HepG2 (cell line): ENCODE results near the gene TMEM38A. TPM values are rescaled to one million over a fixed set of nuclear protein-coding genes. Genes with fewer than 3 reads are reported as not detected.

ENCODE experiments used
- DR1 ChIP-seq: sonication (generic); formaldehyde crosslinking; IDR thresholded peaks from 2 replicates; pipeline ENCODE4 v1.8.0; 2021; ENCODE audit warnings: mild to moderate bottlenecking, missing genetic modification reagents, inconsistent platforms
- GLI4 ChIP-seq: sonication (generic); formaldehyde crosslinking; IDR thresholded peaks from 2 replicates; pipeline ENCODE4 v1.5.1; 2020; ENCODE audit warnings: missing genetic modification reagents, mild to moderate bottlenecking, moderate library complexity, borderline replicate concordance
- MEF2D ChIP-seq: sonication (generic); formaldehyde crosslinking; IDR thresholded peaks from 2 replicates; pipeline ENCODE4 v1.5.1; 2020; ENCODE audit warnings: mild to moderate bottlenecking, missing genetic modification reagents
- MXD3 ChIP-seq: IDR thresholded peaks from 2 replicates; pipeline ENCODE4 v1.6.1; 2016; ENCODE audit warnings: mild to moderate bottlenecking, missing biosample characterization, missing genetic modification reagents
- MXI1 ChIP-seq: IDR thresholded peaks from 3 replicates; pipeline ENCODE4 v1.6.1; 2012; ENCODE audit warnings: low read depth, low read length, inconsistent platforms, borderline replicate concordance
- PCBP1 ChIP-seq: fragments of 200-400 bp; formaldehyde crosslinking; IDR thresholded peaks from 2 replicates; pipeline ENCODE4 v1.6.1; 2017; ENCODE audit warnings: mild to moderate bottlenecking, low read depth, low read length, borderline replicate concordance
- PHB2 ChIP-seq: fragments of 450-650 bp; IDR thresholded peaks from 2 replicates; pipeline ENCODE4 v1.6.1; 2018; ENCODE audit not compliant: partially characterized antibody
- SYNCRIP ChIP-seq: fragments of 200-400 bp; formaldehyde crosslinking; IDR thresholded peaks from 2 replicates; pipeline ENCODE4 v1.6.1; 2018; ENCODE audit warnings: mild to moderate bottlenecking, low read depth, low read length; ENCODE audit not compliant: insufficient read depth
- XRCC5 ChIP-seq: fragments of 200-400 bp; formaldehyde crosslinking; optimal IDR thresholded peaks from 2 replicates; pipeline ENCODE3; 2017; ENCODE audit warnings: mild to moderate bottlenecking, low read length
- ZBTB3 ChIP-seq: sonication (generic); formaldehyde crosslinking; IDR thresholded peaks from 2 replicates; pipeline ENCODE4 v1.4.0; 2020; ENCODE audit warnings: low read depth, mild to moderate bottlenecking, moderate library complexity, missing genetic modification reagents, borderline replicate concordance
- ZBTB39 ChIP-seq: sonication (generic); formaldehyde crosslinking; IDR thresholded peaks from 2 replicates; pipeline ENCODE4 v1.5.0; 2020; ENCODE audit warnings: missing genetic modification reagents
- ZNF12 ChIP-seq: sonication (generic); formaldehyde crosslinking; IDR thresholded peaks from 2 replicates; pipeline ENCODE4 v1.5.0; 2020; ENCODE audit warnings: missing genetic modification reagents
- ZNF143 ChIP-seq: sonication (generic); formaldehyde crosslinking; IDR thresholded peaks from 2 replicates; pipeline ENCODE4 v1.4.0; 2020; ENCODE audit warnings: missing genetic modification reagents
- ZNF24 ChIP-seq: fragments of 450-650 bp; IDR thresholded peaks from 2 replicates; pipeline ENCODE4 v1.6.1; 2017; ENCODE audit warnings: antibody characterized with exemption, mild to moderate bottlenecking
- ZNF251 ChIP-seq: sonication (generic); formaldehyde crosslinking; IDR thresholded peaks from 2 replicates; pipeline ENCODE4 v1.9.0; 2021; ENCODE audit warnings: mild to moderate bottlenecking, missing genetic modification reagents
- ZNF343 ChIP-seq: sonication (generic); formaldehyde crosslinking; IDR thresholded peaks from 2 replicates; pipeline ENCODE4 v1.4.0; 2020; ENCODE audit warnings: mild to moderate bottlenecking, missing genetic modification reagents
- ZNF558 ChIP-seq: sonication (generic); formaldehyde crosslinking; IDR thresholded peaks from 2 replicates; pipeline ENCODE4 v1.9.0; 2022; ENCODE audit warnings: mild to moderate bottlenecking, missing genetic modification reagents, borderline replicate concordance
- ZNF724P ChIP-seq: sonication (generic); formaldehyde crosslinking; IDR thresholded peaks from 2 replicates; pipeline ENCODE4 v1.8.0; 2022; ENCODE audit warnings: missing genetic modification reagents, borderline replicate concordance
- ZNF772 ChIP-seq: sonication (generic); formaldehyde crosslinking; IDR thresholded peaks from 2 replicates; pipeline ENCODE4 v1.5.0; 2020; ENCODE audit warnings: mild to moderate bottlenecking, missing genetic modification reagents
- ZNF773 ChIP-seq: sonication (generic); formaldehyde crosslinking; IDR thresholded peaks from 2 replicates; pipeline ENCODE4 v1.4.0; 2020; ENCODE audit warnings: missing genetic modification reagents, borderline replicate concordance
- polyA plus RNA-seq, 8 experiments: library from polyadenylated mRNA; depleted of rRNA in 3 of 8; stranded (reverse) in 7 of 8; unstranded in 1 of 8; fragments of >200 nt; fragmentation: Illumina TruSeq in 4 of 8; extraction: Trizol in 4 of 8; gene quantifications; 2 replicates each; pipeline versions ENCODE4 v1.2.1 to v1.2.3, GENCODE V29; 2011 to 2016; ENCODE audit warnings: low read depth in 4 of 8, missing spikeins in 1 of 8, mixed read lengths in 1 of 8; ENCODE audit not compliant: insufficient read depth in 1 of 8
- total RNA-seq, 5 experiments: library from RNA; depleted of rRNA; stranded (reverse); fragments of >200 nt; fragmentation: Illumina TruSeq; extraction: Trizol; gene quantifications; 2 replicates each; pipeline ENCODE4 v1.2.3, GENCODE V29; 2016; ENCODE audit warnings: low read depth in 1 of 5
- TF ChIP-seq, protein P1 (sequence below): IDR thresholded peaks from 2 replicates; pipeline ENCODE4 v1.6.1; 2016
- TF ChIP-seq, protein P2 (sequence below): sonication (generic); formaldehyde crosslinking; IDR thresholded peaks from 2 replicates; pipeline ENCODE4 v1.5.1; 2020; ENCODE audit warnings: missing genetic modification reagents, mild to moderate bottlenecking, borderline replicate concordance
- TF ChIP-seq, protein P3 (sequence below): sonication (generic); formaldehyde crosslinking; IDR thresholded peaks from 2 replicates; pipeline ENCODE4 v1.5.1; 2020; ENCODE audit warnings: mild to moderate bottlenecking, missing genetic modification reagents, moderate library complexity

TMEM38A gene
- total and polyA plus RNA-seq, 2 of the 13 experiments (the other 11 are each of a cell fraction or from before 2014, with no cell fraction given) = 4.8 to 6.8 TPM

GRCh38 chr19:16659832-16660708 lies 869 bp upstream of the TMEM38A start, which contains the start of gene SMIM7 (continued):
- TF ChIP-seq XRCC5 (peak; percentile 85), SYNCRIP (no peak), ZNF251 (no peak), ZNF558 (CRISPR knock-in tag) (0 out of 2 replicates have a peak, but pooled peaks have one; percentile 72), GLI4 (CRISPR knock-in tag) (no peak), PHB2 (no peak), ZNF772 (CRISPR knock-in tag) (peak; percentile 43; the same call in 1 of the 2 replicates), ZNF143 (CRISPR knock-in tag) (no peak), DR1 (CRISPR knock-in tag) (no peak), MXI1 (no peak; the same call in 2 of the 3 replicates), ZNF343 (CRISPR knock-in tag) (peak; percentile 82; the same call in 1 of the 2 replicates), MEF2D (CRISPR knock-in tag) (no peak; the same call in 1 of the 2 replicates), ZNF773 (no peak), MXD3 (no peak; the same call in 1 of the 2 replicates), ZNF12 (CRISPR knock-in tag) (no peak), ZNF724P (CRISPR knock-in tag) (0 out of 2 replicates have a peak, but pooled peaks have one; percentile 36), ZNF24 (no peak), ZBTB39 (CRISPR knock-in tag) (peak; percentile 81; the same call in 1 of the 2 replicates), ZBTB3 (no peak), PCBP1 (peak; percentile 46; the same call in 1 of the 2 replicates)
- TF ChIP-seq, protein P1, sequence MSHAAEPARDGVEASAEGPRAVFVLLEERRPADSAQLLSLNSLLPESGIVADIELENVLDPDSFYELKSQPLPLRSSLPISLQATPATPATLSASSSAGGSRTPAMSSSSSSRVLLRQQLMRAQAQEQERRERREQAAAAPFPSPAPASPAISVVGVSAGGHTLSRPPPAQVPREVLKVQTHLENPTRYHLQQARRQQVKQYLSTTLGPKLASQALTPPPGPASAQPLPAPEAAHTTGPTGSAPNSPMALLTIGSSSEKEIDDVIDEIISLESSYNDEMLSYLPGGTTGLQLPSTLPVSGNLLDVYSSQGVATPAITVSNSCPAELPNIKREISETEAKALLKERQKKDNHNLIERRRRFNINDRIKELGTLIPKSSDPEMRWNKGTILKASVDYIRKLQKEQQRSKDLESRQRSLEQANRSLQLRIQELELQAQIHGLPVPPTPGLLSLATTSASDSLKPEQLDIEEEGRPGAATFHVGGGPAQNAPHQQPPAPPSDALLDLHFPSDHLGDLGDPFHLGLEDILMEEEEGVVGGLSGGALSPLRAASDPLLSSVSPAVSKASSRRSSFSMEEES (CRISPR knock-in tag) = peak; percentile 73
- TF ChIP-seq, protein P2, sequence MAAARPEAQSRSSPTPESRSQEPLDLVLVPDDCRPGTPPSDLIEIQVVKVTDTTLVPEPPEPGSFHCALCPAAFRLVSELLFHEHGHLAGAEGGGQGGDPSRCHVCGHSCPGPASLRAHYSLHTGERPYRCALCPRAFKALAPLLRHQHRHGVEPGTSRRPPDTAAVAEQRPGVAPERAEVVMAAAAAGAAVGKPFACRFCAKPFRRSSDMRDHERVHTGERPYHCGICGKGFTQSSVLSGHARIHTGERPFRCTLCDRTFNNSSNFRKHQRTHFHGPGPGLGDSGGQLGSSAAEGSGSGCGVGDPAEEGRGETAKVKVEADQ (CRISPR knock-in tag) = no peak
- TF ChIP-seq, protein P3, sequence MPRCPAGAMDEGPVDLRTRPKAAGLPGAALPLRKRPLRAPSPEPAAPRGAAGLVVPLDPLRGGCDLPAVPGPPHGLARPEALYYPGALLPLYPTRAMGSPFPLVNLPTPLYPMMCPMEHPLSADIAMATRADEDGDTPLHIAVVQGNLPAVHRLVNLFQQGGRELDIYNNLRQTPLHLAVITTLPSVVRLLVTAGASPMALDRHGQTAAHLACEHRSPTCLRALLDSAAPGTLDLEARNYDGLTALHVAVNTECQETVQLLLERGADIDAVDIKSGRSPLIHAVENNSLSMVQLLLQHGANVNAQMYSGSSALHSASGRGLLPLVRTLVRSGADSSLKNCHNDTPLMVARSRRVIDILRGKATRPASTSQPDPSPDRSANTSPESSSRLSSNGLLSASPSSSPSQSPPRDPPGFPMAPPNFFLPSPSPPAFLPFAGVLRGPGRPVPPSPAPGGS = no peak; the same call in none of the 2 replicates
